Measurements from ENCODE around the gene DUSP8. TPM values are rescaled to one million over a fixed set of nuclear protein-coding genes. Genes with fewer than 3 reads are reported as not detected.

DUSP8 gene
- total RNA-seq, 1 experiment from 2014 or later = 10.2 TPM

DNA sequence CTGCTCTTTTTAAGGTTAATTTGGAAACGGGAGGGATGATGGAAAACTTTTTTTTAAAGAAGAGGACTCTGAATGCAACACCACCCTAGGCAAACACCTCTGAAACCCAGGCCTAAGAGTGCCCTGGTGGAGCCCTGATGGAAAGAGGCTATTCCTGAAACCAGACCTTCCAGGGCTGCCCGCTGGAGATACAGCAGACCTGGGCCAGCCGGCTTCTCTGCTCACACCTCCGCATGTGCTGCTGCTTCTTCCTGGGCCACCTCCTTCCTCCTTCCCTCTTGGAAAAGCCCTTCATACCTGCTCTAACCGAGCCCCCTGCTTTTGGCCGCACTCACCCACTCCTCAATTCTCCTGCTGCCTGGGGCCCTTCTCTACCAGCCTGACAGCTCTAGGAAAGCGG, 37.9 kb downstream of the DUSP8 start:
- DNase-seq (ENCODE audit: low read depth, low spot score) (no peak), ATAC-seq (no peak)
- H2AFZ ChIP-seq (ENCODE audit: low read depth, low read length, poor library complexity, severe bottlenecking) = no peak overlapping the region
- no peaks in the 10 kb centered on the region for H3K27me3 ChIP-seq (ENCODE audit: insufficient read depth, low read length)
- BruUV-seq (replicated peaks) = no TSS peak
- H3K9me2 ChIP-seq (ENCODE audit: insufficient read depth) = no peaks in the 10 kb centered on the region
- H3K4me2 ChIP-seq (ENCODE audit: low read length) = no peak overlapping the region
- TF ChIP-seq EZH2phosphoT487 (IDR thresholded peaks at IDR 0.05; ENCODE audit: borderline replicate concordance) (no peak), SP1 (IDR thresholded peaks at IDR 0.05; ENCODE audit: low read depth) (no peak), CEBPB (IDR thresholded peaks at IDR 0.05; ENCODE audit: low read depth) (no peak), ATF3 (IDR thresholded peaks at IDR 0.05) (no peak), CTCF (IDR thresholded peaks at IDR 0.05 in 2 of 3, conservative IDR thresholded peaks at IDR 0.05 in 1 of 3; ENCODE audit: borderline replicate concordance in 1 of 3, insufficient read depth in 1 of 3, low read depth in 2 of 3, low read length in 2 of 3) (no peak), FOSL1 (IDR thresholded peaks at IDR 0.05; ENCODE audit: low read depth) (no peak), RAD21 (IDR thresholded peaks at IDR 0.05; ENCODE audit: low read depth) (no peak), EZH2 (IDR thresholded peaks at IDR 0.05) (no peak), ZNF274 (IDR thresholded peaks at IDR 0.05; ENCODE audit: low read depth, low read length) (no peak), TCF7L2 (IDR thresholded peaks at IDR 0.05; ENCODE audit: borderline replicate concordance, extremely low read depth, insufficient read depth, insufficient read length) (no peak), ELF1 (IDR thresholded peaks at IDR 0.05; ENCODE audit: borderline replicate concordance, low read depth) (no peak), EGR1 (IDR thresholded peaks at IDR 0.05; ENCODE audit: low read depth) (no peak), SIN3A (IDR thresholded peaks at IDR 0.05; ENCODE audit: low read depth) (no peak), SRF (IDR thresholded peaks at IDR 0.05; ENCODE audit: low read depth) (no peak), JUND (IDR thresholded peaks at IDR 0.05) (no peak), POLR2AphosphoS5 (IDR thresholded peaks at IDR 0.05; ENCODE audit: low read depth, low read length) (no peak), ZFX (IDR thresholded peaks at IDR 0.05) (no peak), YY1 (IDR thresholded peaks at IDR 0.05; ENCODE audit: extremely low read depth, insufficient replicate concordance, low read depth, low read length) (no peak), CBX3 (IDR thresholded peaks at IDR 0.05; ENCODE audit: low read depth) (no peak)
- TF ChIP-seq, protein P1, sequence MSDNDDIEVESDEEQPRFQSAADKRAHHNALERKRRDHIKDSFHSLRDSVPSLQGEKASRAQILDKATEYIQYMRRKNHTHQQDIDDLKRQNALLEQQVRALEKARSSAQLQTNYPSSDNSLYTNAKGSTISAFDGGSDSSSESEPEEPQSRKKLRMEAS (IDR thresholded peaks at IDR 0.05) = no peak
- H3K27ac ChIP-seq (ENCODE audit: low read depth, low read length) = no peak overlapping the region
- H3K4me3 ChIP-seq (replicated peaks in 1 of 2; ENCODE audit: low read depth in 1 of 2, low read length in 2 of 2) = no peak overlapping the region
- H4K20me1 ChIP-seq (ENCODE audit: insufficient read depth) = no peaks in the 10 kb centered on the region
- H3K9ac ChIP-seq (ENCODE audit: low read length) = no peak overlapping the region
- RAD21 ChIA-PET (ENCODE audit: low non-redundant PET in 1 of 2, low total read pairs in 2 of 2, uncharacterized antibody in 2 of 2, unreplicated experiment in 2 of 2) = no interaction called here
- H3K36me3 ChIP-seq (ENCODE audit: control insufficient read depth in 1 of 2, insufficient read depth in 2 of 2, low read length in 2 of 2) = no peaks in the 10 kb centered on the region
- CTCF ChIA-PET = no interaction called here
- H3K4me1 ChIP-seq (ENCODE audit: control insufficient read depth in 1 of 2, insufficient read depth in 2 of 2, low read length in 2 of 2) = peaks cover 4 to 15% of the 10 kb centered on the region in 2 experiments; a peak in 2 of 4 replicates
- no peaks in the 10 kb centered on the region for H3K9me3 ChIP-seq (ENCODE audit: control insufficient read depth in 1 of 2, insufficient read depth in 1 of 2, low read depth in 1 of 2, low read length in 2 of 2)
- POLR2A ChIA-PET = no interaction called here
- H3K79me2 ChIP-seq (ENCODE audit: insufficient read depth, low read length) = peaks cover 57% of the 10 kb centered on the region; the same call in 1 of the 2 replicates
- intact Hi-C loops (cut with micrococcal nuclease) = no loop called here

All from HCT116 (cell line).